ENCODE data around the gene IFI27L1.

IFI27L1 gene

DNA sequence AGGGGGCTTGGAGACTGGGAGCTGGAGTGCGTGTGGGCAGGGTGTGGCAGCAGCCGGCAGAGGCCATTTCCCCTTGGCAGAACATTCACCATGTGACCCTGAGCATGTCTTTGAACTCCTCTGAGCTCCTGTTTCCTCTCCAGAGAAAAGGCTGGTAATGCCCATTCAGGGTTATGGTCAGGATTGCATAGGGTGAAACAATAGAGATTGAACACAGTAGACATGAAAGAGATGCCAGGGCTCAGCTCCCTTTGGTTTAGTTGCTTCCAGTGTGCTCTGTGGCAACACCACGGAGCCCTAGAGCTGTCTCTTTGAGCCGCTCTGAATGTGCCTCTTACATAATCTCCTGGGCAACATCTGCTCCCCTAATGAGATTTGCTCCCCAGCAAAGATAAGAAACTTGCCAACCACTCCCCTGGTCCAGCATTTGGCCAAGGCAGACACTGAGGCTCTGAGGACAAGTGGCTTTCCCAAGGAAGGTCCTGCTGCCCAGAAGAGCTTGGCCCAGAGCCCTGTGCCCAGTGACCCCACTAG lies 34.0 kb downstream of the IFI27L1 start:
- DNase-seq: no peak

DNA sequence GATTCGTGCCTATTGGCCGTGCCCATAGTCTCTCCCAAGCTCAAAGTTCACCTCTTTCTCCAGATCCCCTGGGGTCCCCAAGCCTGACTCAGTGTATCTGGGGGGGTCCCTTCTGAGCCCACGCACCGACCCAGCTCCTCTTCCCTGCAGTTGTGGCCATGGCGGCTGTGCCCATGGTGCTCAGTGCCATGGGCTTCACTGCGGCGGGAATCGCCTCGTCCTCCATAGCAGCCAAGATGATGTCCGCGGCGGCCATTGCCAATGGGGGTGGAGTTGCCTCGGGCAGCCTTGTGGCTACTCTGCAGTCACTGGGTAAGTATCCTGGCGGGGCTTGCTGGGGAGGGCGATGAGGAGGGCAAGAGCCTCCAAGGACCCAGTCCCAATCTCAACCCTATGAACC lies 34.5 kb downstream of the IFI27L1 start:
- no peak for DNase-seq

DNA sequence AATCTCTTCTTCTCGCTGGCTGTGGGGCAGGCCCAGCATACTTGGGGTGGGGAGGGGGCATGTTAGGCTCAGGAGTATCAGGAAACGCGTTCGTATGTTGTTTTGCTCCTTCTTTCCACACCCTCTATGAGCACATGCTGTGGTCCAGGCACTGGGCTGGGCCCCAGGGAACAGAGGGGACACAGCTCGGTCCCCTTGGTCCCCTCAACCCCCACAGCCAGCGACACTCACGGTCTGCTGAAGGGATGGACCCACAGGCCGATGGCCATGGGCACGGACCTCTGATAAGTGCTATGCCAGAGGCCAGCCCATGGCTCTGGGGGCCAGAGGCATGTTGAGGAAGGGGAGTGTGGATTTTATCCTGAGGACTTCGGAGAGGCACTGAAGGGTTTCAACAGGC lies 35.6 kb downstream of the IFI27L1 start:
- no peak for DNase-seq

DNA sequence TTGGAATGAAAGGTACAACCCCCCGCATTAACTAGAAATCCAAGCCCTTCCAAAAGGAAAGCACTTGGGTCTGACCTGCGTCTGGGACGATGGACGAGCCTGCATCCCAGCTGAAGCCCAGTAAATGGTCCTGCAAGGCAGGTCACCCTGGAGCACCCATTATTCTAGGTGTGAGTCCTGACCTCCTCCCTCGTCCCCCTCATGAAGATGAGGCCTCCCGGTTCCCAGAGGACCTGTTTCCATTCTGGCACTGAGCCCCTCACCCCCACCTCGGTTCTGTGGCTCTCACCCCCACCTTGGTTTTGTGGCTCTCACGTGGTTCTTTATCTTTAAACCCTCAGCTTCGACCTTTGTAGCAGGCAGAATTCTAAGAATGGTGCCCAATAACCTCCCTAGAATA lies 36.7 kb downstream of the IFI27L1 start:
- no peak for DNase-seq

DNA sequence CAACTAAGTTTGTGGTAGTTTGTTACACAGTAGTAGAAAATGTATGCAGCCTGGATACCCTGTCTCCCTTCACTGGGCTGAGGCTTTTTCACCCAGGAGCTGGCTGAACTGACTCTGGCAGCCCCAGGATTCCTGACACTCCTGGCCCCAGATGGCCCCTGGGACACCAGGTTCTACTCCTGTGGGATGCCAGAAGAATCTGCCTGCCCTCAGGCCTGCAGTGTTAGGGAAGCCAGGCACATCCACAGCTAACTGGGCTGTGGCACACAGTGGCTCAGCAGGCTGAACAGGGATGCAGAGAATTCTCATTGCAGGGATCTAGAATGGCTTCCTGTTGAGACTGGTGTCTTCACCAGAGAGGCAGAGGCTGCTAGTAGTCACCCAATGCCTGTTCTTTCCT lies 38.0 kb downstream of the IFI27L1 start:
- no peak for DNase-seq

DNA sequence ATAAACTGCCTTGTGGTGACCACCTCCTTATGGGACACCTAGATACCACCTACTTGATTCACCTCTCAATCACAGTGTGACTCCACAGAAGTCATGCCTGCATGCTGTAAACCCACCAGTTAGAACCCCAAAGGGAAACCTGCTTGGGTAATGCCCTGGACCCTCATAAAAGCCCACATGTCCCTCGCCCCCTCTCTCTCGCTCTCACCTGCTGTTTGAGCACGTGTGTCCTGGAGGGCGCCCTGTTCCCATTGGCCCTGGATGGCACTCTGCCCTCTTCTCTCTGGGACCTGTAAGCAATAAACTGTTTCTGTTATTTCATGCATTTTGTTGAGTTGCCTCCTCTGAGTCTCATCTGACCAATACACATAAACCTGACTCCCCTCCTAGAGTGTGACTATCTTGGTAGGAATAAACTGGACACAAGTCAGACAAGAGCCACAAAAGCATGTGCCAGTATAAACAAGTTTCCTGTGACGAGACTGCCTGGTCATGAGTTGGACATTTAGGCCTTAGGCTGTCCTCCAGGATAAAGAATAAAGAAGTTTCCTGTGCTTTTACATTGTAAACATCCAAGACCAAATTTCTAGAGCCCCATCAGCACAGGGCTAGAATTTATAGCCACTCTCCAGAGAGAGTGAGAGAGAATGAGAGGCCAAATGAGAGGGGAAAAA lies 39.7 kb downstream of the IFI27L1 start:
- DNase-seq: no peak

DNA sequence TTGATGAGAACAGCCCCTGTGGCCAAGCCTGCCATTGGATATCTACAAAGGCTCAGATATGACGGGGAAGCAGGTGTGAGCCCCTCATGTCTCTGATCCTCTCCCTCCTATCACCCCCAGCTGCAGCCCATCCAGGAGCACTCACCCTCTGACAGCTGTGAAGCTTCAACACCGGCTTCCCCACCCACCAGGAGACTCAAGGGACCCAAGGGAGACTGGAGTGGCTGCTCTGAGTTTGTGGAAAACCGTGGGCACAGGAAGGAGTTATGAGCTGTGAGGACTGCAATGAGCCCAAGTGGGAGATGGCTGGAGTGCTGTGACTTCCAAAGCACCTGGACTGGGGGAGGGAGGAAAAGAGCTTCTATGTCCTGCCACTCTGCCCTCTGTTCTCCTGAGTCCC lies 40.4 kb downstream of the IFI27L1 start:
- no peak for DNase-seq

DNA sequence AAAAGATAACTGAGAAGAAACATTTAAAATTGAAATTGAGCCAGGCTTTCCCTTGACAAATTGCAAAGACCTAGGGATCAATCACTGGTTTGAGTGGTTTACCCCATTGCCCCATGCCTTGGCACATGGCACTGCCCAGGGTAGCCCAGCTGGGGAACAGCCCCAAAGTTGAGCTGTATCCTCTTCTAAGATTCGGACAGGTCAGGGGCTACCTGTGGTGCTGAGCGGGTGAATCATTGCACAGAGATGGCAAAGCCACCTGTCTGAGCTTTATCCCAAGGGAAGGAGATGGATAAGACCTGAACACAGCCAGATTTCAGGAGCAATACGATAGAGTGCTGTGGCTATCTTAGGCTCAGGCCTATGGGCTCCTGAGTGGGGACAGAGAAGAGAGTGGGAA lies 41.3 kb downstream of the IFI27L1 start:
- DNase-seq: no peak

DNA sequence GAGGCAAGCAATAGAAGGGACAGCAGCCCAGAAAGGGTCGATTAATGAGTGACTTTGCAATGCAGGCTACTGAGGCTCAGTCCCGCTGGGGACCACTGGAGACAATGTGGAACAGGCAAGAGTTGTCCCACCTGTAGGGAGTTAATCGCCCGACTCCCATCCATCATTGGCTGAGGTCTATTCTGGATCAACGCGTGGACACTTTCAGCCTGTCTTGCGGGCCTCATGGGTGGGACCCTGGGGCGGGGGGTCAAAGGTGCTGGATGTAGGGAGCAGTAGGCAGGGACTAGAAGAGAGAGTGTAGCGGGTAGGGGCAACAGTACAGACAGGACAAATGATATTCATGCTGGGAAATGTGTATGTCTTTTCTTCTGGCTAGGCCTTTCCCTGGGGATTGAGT lies 42.2 kb downstream of the IFI27L1 start:
- DNase-seq: no peak

DNA sequence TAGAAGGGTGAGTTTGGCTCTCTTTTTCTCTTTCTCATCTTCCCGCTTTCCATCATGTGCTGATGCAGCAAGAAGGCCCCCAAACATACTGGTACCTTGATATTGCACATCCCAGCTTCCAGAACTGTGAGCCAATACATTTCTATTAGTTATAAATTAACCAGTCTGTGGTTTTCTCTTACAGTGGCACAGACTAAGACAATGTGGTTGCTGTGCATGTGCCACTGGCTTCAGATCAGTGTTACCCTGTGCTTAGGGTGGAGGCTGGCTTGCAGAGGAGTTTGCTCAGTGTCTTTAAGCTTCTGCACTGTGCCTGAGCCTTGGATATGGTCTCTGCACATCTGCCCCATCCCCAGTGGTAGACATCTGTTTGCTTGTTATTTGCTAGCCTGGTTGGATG lies 42.8 kb downstream of the IFI27L1 start:
- DNase-seq: no peak

DNA sequence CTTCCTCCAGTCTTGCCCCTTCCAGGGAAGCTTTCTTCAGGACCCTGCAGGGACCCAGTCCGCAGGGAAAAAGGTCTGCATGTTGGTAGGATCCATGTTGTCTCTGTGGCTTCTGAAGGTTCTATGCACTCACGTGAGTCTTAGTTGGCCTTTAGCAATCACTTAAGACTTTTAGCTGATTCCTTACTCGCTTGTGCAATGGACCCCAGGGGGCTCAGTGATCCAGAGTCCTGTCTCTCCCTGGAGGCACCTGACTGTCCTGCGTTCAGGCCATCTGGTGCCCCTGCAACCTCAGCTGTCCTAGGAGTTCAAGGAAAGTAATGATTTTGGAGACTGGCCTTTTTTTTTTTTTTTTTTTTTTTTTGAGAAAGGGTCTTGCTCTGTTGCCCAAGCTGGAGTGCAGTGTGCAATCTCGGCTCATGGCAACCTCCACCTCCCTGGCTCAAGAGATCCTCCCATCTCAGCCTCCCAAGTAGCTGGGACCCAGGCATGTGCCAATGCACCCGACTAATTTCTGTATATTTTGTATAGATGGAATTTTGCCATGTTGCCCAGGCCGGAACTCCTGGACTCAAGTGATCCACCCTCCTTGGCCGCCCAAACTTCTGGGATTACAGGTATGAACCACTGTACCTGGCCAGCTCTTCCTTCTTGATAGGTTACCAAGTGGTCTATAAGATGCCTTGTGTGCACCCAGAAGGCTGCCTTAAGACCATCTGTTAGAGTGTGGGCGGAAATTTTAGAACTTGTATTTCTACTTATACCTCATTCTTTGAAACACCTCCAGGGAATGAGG lies 43.7 kb downstream of the IFI27L1 start:
- DNase-seq: no peak

DNA sequence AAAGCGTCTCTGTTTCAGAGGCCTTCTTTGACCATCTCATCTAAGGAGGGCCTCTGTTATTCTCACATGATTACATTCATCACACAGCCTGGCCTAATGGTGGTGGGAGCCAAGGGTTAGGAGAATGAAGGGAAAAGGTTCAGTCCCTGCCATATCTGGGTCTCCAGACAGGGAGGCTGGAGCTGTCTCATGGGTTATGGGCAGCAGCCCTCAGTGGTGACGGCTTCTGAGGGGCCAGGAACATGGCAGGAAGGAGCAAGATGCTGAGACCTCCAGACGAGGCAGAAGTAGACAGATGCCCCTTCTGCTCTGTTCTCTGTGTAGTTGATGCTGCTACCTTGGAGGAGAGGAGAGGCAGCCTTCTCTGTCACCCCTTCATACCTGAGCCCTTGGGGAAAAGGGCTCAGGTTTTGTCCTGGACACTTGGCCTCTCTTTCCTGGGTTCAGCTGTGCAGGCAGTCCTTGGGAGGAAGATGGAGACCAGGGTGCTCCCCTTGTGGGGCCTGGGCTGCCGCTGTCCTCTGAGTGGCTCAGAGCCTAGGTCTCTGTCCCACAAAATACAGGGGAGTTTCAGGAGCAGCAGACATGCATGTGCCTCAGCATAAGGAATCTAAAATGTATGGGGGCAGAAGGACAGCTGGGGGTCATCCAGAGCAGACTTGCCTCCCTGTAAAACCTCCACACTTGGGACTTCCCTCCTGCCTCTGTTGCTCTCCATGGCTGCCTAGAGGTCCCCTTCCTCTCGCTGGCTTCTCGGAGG lies 44.7 kb downstream of the IFI27L1 start:
- no peak for DNase-seq

DNA sequence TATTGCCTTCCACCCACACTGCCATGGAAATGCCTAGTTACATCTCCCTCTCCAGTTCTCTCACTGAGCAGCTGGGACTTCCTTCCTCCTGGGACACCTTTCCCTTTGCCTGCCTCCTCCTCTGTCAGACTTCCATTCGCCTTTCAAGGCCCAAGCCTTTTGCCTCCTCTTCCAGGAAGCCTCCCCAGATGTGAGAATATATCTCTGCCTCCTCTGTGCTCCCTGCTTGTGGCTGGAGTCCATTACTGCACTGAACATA lies 45.2 kb downstream of the IFI27L1 start:
- DNase-seq: no peak

DNA sequence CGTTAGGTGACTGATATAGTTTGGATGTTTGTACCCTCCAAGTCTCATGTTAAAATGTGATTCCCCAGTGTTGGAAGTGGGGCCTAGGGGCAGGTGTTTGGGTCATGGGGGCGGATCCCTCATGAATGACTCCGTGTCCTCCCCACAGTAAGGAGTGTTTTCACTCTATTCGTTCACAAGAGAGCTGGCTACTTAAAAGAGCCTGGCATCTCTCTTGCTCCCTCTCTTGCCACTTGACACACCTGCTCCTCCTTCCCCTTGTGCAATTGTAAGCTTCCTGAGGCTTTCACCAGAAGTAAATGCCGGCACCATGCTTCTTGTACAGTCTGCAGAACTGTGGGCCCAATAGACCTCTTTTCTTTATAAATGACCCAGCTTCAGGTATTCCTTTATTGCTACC lies 45.7 kb downstream of the IFI27L1 start:
- no peak for DNase-seq

DNA sequence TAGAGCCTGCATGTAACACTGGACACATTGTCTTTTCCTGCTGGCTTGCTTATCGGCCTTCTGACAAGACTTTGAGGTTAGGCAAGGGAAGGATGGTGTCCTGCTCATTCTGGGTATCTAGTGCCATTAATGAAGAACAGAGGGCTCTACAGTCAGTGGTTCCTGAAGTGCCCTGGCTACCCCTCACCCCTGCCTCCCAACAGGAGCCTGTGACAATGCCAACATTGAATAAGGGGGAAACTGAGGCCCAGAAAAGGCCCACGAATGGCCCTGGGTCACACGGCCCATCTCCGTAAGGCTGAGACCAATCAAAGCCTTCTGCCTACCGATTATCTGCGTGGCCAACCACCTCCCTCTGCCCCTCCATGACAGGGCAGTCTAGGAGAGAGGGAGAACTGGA lies 46.2 kb downstream of the IFI27L1 start:
- DNase-seq: no peak

DNA sequence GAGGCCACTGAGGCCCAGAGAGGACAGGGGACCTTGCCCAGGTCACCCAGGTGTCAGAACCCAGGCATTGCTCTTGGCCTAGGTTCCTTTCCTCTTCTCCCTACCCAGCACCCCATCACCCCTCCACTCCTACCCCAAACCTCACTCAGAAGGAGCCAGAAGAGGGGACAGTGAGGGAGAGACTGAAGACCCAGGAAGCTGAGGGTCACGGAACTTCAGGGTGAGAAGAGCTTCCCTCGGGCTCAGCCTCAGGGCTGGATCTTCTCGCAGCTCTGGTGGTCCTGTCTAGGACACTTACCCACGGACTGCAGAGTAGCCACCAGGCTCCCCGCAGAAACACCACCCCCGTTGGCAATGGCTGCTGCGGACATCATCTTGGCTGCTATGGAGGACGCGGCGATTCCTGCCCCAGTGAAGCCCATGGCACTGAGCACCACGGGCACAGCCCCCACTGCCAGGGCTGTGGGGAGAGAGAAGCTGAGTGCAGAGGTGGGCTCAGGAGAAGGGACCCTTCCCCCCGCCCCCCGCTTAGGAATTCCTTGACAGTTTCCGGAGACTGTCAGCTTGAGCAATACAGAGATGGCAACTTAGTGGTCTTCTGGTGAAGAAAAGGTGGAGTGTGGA lies 47.2 kb downstream of the IFI27L1 start:
- DNase-seq: no peak

DNA sequence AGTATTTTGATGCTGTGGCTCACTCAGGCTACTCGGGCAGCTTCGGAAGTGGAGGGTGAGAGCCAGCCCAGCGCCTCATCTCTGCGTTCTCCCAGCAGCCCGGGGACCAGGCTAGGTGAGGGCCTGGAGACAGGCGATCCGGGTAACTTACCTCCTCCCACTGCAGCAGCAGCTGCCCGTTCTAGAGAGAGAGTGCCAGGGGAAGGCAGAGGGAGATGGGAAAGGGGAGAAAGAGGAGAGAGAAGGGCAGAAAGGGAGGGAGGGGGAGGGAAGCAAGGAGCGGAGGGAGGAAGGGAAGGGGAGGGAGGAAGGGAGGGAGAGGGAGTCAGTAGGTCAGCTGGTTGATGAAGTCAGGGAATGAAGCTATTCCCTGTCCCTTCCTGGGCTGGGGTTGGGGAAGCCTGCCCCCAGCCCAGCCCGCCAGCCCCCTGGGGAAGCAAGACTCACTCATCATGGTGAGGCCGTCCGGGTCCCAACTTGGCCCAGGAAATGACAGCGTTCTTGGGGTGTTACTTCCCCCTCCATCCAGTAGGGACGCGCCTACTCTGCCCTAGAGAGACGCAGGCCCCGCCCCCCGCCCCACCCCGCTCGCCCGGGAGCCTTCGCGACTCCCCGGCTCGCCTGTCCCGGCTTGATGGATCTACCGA lies 48.1 kb downstream of the IFI27L1 start, which contains the start of gene IFI27L2:
Gene IFI27L2 (minus strand): TSS at position 494 of the 647 bp plus-strand sequence. CDS start 40 bp downstream, at position 454.
- DNase-seq: peak; percentile 69

DNA sequence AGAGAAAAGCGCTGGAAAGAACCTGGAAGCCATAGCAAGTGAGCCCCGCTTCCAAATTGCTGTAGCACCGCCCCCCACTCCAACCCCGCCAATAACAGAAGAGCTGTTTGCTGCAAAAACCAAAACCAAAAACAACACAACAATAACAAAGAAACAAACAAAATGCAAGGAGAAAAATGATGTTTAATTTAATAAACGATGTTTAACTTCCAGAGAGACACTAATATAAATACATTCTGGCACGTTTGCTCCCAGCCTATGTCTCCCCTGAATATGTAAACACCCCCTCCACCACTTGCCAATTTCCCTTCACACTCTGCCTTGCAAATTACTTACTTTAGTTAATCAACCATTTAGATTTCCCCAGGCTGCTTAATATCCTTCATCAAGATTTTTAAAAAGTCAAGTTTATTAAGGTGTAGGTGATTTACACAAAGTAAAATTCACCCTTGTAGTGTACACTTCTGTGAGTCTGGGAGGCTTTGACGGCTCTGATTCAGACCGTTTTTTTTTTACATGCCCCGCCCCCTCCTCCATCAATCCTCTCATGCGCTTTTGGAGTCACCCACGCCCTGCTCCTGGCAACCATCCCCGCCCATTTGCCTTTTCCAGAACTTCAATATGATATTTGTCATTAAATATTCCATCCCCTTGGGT lies 48.8 kb downstream of the IFI27L1 start:
- peak; percentile 24 for DNase-seq

DNA sequence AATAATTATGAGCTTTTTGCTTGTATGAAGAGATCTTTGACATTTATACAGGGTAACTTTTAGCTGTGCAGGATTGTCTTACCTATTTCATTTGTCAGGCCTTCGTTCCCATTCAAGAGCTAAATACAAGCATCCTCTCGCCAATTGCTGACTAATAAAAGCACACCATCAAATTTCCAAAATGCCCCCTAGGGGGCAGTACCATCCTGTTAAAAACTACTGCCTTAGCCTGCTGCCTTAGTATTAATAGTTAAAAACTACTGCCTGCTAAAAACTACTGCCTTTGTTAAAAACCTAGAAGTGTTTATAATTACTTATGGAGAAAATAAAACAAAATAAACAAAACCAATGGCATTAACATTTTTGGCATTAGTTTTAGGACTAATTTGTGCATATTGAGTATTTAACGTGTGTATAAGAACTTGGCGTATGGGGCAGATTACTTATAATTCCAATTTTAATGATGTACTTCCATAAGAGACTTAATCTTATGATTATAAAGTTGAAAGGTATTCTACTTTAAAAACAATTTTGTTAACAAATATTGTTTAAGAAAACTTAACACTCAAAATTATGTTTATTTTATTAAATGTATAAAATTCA lies 51.3 kb downstream of the IFI27L1 start:
- peak; percentile 76 for DNase-seq

DNA sequence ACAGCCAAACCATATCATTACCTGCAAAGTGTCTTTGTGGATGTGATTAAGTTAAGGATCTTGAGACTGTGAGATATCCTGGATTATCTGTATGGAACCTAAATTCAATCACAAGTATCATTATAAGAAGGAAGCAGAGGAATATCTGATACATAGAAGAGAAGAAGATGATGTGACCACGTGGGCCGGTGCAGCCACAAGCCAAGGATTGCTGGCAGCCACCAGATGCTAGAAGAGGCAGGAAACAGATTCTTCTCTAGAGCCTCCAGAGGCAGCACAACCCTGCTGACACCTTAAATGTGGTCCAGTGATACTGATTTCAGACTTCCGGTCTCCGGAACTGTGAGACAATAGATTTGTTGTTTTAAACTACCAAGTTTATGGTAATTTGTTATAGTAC lies 54.4 kb downstream of the IFI27L1 start:
- no peak for DNase-seq

DNA sequence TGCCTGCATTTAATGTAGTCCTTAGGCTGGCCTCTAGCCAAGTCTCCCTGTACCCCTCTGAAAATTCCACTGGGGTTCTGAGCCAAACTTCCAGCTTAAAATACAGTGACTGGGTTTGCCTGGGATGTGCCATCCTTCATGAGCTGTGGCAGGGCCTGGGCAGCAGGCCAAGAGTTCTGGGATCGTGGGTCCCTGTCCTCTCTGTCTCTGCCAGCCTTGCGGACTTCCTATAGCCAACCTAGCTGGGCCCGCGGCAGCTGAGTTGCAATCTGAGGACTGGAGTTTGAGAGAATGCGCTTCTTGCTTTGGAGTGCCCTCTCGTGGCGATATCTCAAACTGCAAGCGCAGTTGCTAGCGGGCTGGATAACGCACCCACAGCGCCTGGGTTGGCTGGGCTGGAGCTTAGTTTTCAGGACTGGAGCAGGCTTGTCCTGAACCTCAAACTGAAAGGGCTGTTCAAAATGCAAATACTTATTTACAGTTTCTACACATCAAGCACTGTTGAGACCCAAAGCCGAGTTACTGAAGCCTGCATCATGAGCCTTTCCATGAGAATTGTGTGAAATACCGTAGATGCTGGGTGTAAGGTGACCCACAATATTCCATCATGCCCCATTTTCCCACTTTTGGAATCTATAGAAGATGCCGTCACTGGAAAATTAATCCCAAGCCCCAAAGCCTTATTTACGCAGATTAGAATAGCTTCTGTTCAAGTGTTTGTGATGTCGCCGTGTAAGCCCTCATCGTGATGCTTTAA lies 55.6 kb downstream of the IFI27L1 start:
- peak; percentile 81 for DNase-seq
